Epithelial cell of esophagus (primary cell): ENCODE results near the gene EXOC3.

ENCODE experiments used
- DNase-seq: peaks from one replicate; pipeline ENCODE4 v3.0.0; 2010; ENCODE audit warnings: low read depth
- H3K4me3 ChIP-seq: 2 replicates; pipeline ENCODE4 v1.5.1; 2011; ENCODE audit warnings: mild to moderate bottlenecking, low read length, control low read depth
- TF ChIP-seq, protein P1 (sequence below): IDR thresholded peaks from 2 replicates; pipeline ENCODE4 v1.5.1; 2011; ENCODE audit warnings: low read depth, mild to moderate bottlenecking, low read length, control low read depth, inconsistent platforms; ENCODE audit not compliant: insufficient read depth; ENCODE audit errors: missing control alignments

The EXOC3 gene

GRCh38 chr5:460273-460625 lies 17.3 kb downstream of the EXOC3 start:
- H3K4me3 ChIP-seq: no peak overlapping the region
- DNase-seq: no peak
- TF ChIP-seq, protein P1, sequence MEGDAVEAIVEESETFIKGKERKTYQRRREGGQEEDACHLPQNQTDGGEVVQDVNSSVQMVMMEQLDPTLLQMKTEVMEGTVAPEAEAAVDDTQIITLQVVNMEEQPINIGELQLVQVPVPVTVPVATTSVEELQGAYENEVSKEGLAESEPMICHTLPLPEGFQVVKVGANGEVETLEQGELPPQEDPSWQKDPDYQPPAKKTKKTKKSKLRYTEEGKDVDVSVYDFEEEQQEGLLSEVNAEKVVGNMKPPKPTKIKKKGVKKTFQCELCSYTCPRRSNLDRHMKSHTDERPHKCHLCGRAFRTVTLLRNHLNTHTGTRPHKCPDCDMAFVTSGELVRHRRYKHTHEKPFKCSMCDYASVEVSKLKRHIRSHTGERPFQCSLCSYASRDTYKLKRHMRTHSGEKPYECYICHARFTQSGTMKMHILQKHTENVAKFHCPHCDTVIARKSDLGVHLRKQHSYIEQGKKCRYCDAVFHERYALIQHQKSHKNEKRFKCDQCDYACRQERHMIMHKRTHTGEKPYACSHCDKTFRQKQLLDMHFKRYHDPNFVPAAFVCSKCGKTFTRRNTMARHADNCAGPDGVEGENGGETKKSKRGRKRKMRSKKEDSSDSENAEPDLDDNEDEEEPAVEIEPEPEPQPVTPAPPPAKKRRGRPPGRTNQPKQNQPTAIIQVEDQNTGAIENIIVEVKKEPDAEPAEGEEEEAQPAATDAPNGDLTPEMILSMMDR: no peak

DNA sequence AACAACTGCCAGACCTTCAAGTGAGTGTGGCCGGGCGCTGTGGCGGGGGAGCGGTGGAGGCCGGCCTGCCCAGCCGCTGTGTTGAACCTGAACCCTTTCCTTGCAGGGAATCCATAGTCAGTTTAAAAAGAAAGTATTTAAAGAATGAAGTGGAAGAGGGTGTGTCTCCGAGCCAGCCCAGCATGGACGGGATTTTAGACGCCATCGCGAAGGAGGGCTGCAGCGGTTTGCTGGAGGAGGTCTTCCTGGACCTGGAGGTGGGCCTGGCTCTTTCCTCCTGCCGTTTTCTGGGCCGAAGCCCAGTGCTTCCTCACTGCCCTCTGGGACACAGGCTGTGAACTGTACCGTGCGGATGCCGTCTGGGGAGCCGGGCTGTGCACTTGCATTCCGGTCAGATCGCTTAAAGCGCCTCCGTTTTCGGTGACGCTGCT lies 19.1 kb downstream of the EXOC3 start:
- no peak overlapping the region for H3K4me3 ChIP-seq
- no peak for DNase-seq
- TF ChIP-seq, protein P1: no peak

DNA sequence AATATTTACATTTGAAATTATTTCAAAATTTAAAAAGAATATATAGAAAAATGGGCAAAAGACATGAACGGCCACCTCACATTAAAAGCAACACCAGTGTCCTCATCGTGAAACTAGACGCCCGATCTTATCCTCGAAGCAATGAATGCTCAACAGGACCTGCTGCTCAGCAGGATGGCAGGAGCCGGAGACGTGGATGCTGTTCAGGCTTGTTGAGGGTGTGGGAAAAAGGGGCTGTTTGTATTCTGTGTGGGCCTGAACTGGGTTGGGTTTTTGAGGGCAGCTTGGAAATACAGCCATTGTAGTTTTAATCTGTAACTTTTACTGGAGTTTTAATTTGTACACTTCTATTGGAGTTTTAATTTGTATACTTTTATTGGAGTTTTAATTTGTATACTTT lies 20.3 kb downstream of the EXOC3 start:
- no peak overlapping the region for H3K4me3 ChIP-seq
- DNase-seq: no peak
- TF ChIP-seq, protein P1: no peak

DNA sequence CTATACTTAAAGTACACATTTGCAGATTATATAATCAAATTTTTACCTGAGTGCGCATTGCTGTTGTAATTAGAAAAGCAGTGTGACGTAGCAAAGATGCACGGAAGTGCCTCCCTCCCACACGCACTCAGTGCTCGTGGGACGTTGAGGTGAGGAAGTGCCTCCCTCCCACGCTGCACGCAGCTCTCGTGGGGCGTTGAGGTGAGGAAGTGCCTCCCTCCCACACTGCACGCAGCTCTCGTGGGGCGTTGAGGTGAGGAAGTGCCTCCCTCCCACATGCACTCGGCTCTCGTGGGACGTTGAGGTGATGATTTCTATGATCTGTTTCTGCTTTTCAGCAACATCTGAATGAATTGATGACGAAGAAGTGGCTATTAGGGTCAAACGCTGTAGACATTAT lies 21.0 kb downstream of the EXOC3 start:
- no peak for DNase-seq
- TF ChIP-seq, protein P1: no peak
- H3K4me3 ChIP-seq: no peak overlapping the region

- TF ChIP-seq, protein P1: no peak
- no peak overlapping the region for H3K4me3 ChIP-seq
- DNase-seq: no peak
Measured at GRCh38 chr5:464446-464842, 21.5 kb downstream of the EXOC3 start.

DNA sequence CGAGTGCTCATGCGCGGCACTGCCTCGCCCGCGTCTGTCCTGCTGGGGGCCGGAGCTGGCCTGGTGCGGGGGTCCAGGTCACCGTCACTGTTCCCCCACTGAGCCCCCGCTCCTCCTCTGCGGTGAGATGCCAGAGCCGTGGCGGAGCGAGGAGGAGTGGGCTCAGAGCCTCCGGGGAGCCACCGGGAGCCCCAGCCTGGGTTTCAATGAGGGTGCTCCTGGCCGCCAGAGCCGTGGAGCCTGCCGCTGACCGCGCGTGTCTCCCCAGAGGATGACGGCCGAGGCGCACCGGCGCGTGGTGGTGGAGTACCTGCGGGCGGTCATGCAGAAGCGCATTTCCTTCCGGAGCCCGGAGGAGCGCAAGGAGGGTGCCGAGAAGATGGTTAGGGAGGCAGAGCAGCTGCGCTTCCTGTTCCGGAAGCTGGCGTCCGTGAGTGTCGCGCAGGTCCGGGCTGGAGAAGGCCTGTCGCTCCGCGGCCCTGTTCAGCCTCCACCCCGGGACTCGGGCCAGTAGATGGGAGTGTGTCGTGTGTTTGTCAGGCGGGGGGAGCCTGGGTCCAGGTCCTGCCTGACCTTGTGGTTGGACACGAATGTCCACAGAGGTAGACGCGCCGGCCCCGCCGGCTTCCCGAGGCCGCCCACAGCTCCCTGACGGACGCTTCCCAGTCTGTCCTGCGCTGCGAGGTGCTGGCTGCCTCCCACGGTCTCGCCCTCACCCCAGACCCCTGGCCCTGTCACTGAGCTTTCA lies 22.0 kb downstream of the EXOC3 start:
- TF ChIP-seq, protein P1: no peak
- no peak for DNase-seq
- H3K4me3 ChIP-seq: no peak overlapping the region

DNA sequence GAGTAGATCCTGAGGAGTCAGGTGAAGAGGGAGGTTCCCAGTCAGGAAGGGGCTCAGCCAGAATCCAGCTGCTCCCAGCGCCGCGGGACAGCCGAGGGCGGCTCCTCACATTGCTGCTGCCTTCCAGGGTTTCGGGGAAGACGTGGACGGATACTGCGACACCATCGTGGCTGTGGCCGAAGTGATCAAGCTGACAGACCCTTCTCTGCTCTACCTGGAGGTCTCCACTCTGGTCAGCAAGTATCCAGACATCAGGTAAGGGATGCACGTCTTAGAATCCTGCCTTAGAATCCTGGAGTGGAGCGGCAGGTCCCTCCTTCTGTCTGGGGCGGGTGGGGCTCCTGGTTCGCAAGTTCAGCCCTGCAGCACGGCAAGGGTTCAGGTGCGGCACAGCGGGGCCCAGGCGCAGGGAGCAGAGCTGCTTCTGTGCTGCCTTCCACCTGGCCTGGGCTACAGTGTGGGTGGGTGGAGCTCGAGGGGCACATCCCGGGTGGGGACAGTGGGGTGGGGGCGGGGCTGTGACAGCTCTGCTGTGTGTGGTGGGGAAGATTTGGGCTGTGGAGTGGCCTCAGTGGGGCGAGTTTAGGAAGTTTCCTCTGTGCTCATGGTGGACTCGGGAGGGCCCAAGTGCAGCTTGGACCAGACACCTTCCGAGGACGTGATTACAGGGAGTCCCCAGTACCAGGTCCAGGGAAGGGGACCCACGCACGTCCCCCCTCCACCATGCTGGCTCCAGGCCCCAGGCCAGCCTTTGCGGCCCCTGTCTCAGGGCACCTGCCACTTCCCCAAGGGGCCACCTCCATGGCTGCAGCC lies 22.8 kb downstream of the EXOC3 start:
- TF ChIP-seq, protein P1: no peak

More for the DNA sequence above, 22.8 kb downstream of the EXOC3 start:
- DNase-seq: no peak
- no peak overlapping the region for H3K4me3 ChIP-seq
